Esophagus muscularis mucosa (tissue), 3 donors: ENCODE results near the gene MAP2.

ENCODE experiments used
- CTCF ChIP-seq, 3 experiments: fragments of 200-600 bp in 2 of 3; fragments of 450-650 bp in 1 of 3; sonication (generic) in 2 of 3; IDR thresholded peaks; one replicate each; pipeline ENCODE4 v1.5.1; 2017 to 2019; ENCODE audit warnings: antibody characterized with exemption in 3 of 3, mild to moderate bottlenecking in 2 of 3, moderate library complexity in 1 of 3
- POLR2A ChIP-seq: fragments of 450-650 bp; IDR thresholded peaks from one replicate; pipeline ENCODE4 v1.6.1; 2017; ENCODE audit warnings: antibody characterized with exemption, moderate library complexity, mild to moderate bottlenecking, low read depth

DNA sequence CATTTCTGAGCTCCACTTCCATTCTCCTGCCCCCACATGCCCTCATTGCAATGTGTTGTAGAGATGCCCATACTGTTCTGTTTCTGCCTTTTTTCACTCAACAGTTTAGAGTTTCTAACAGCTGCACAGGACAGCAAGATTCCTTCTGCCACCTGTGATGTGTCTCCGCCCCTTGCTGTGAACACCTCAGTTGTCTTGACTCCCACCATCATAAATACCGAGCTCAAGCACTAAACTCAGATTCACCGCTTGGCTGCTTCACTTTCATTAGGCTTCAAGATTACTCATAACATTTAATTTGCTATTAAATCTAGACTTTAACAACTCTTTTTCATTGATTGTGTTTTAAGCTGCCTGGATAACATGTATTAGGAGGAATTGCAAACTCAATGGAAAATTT is 141.0 kb downstream of the MAP2 start:
- no peak for TF ChIP-seq CTCF (IDR thresholded peaks at IDR 0.05)
- no peak for TF ChIP-seq POLR2A
